ENCODE data around the gene GRM5.
"Not testable (repeated sequence)": the region's sequence is repeated elsewhere in the genome, so short reads cannot be mapped to it uniquely, and the experiment has no call there.

Gene GRM5

GRCh38 chr11:88950975-88951374 is 114.8 kb downstream of the GRM5 start:
- Histone ChIP-seq H3K9me2 (ENCODE audit: low read depth, low read length) (no peaks in the 10 kb centered on the region), H3K27me3 (ENCODE audit: insufficient read depth, low read length) (no peaks in the 10 kb centered on the region), H3K9me3 (ENCODE audit: low read length) (no peaks in the 10 kb centered on the region), H2AFZ (ENCODE audit: low read length) (no peak overlapping the region), H3K79me2 (ENCODE audit: insufficient read depth, low read length) (no peaks in the 10 kb centered on the region), H3K36me3 (ENCODE audit: insufficient read depth, low read length) (no peaks in the 10 kb centered on the region), H3K4me2 (ENCODE audit: low read length) (no peak overlapping the region), H3F3A (ENCODE audit: insufficient read depth, low read length) (no peaks in the 10 kb centered on the region), H3K4me3 (ENCODE audit: low read depth, low read length, poor library complexity, severe bottlenecking) (no peak overlapping the region), H3K27ac (ENCODE audit: low read depth, low read length, poor library complexity, severe bottlenecking) (no peak overlapping the region), H4K20me1 (ENCODE audit: insufficient read depth, low read length) (no peaks in the 10 kb centered on the region), H3K9ac (ENCODE audit: low read length) (no peak overlapping the region), H3K4me1 (ENCODE audit: insufficient read depth, low read length, severe bottlenecking) (no peaks in the 10 kb centered on the region)
- TF ChIP-seq EZH2 (IDR thresholded peaks at IDR 0.05; ENCODE audit: borderline replicate concordance, low read length) (no peak), CTCF (IDR thresholded peaks at IDR 0.05; ENCODE audit: low read length) (no peak)

DNA sequence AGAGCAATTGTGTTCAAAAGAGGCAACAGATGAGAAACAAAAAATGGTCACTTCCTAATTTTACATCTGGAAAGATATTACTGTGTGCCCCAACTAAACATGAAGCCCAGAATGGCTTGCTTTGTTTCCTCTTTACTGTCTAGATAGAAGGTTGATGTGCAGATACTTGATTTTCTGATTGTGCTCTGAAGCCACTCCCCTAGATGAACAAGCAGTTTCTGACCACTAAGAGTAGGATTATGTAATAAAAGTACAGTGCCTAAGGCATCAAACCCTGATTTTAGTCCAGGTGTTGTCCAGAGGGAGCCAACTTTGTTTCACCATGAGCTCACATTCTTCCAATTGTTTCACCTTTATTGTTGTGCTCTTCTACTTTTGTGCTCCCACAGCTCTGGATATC is 116.9 kb downstream of the GRM5 start:
- not testable (repeated sequence) for H3K9me3 ChIP-seq (ENCODE audit: low read length); H3K36me3 ChIP-seq (ENCODE audit: insufficient read depth, low read length); H2AFZ ChIP-seq (ENCODE audit: low read length); H3K9ac ChIP-seq (ENCODE audit: low read length); H3F3A ChIP-seq (ENCODE audit: insufficient read depth, low read length); H4K20me1 ChIP-seq (ENCODE audit: insufficient read depth, low read length); H3K79me2 ChIP-seq (ENCODE audit: insufficient read depth, low read length); H3K4me1 ChIP-seq (ENCODE audit: insufficient read depth, low read length, severe bottlenecking); H3K4me3 ChIP-seq (ENCODE audit: low read depth, low read length, poor library complexity, severe bottlenecking); H3K27ac ChIP-seq (ENCODE audit: low read depth, low read length, poor library complexity, severe bottlenecking); H3K9me2 ChIP-seq (ENCODE audit: low read depth, low read length); H3K27me3 ChIP-seq (ENCODE audit: insufficient read depth, low read length); H3K4me2 ChIP-seq (ENCODE audit: low read length)

DNA sequence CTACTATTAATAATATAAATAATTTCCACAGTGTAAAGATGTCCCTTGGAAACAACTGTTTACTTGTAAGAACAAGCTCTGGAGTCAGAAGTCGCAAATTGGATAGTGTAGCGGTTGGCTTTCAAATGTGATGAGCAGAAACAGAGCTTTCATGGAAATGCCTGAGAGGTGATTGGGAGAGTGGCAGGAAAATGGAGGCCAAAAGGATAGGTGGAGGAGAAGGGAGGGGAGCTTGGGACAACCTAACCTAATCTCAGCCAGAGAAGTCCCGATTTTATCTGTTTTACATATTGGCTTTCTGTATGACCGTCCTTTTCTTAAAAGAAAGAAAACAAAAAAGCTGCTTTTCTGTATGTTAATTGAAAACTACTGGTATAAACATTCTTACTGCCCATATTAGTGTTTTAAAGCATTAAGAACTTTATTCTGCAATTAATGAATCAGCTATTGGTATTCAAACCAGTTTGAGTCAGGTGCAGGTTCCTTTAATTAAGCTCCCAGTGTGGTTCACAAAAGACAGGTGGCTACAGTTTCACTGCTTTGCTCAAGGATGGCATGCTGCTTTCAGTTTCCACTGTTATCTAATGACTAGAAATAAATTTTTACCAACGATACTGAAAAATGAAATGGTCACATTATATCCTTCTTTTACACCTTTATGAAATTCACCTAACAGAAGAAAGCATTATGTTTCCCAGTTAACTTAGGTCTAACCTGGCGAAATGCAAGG is 117.8 kb downstream of the GRM5 start:
- H4K20me1 ChIP-seq (ENCODE audit: insufficient read depth, low read length); H3K36me3 ChIP-seq (ENCODE audit: insufficient read depth, low read length); H3F3A ChIP-seq (ENCODE audit: insufficient read depth, low read length); H3K4me3 ChIP-seq (ENCODE audit: low read depth, low read length, poor library complexity, severe bottlenecking); H3K4me2 ChIP-seq (ENCODE audit: low read length); H3K79me2 ChIP-seq (ENCODE audit: insufficient read depth, low read length); H3K9me2 ChIP-seq (ENCODE audit: low read depth, low read length); H3K9ac ChIP-seq (ENCODE audit: low read length); H2AFZ ChIP-seq (ENCODE audit: low read length); H3K4me1 ChIP-seq (ENCODE audit: insufficient read depth, low read length, severe bottlenecking); H3K9me3 ChIP-seq (ENCODE audit: low read length); H3K27ac ChIP-seq (ENCODE audit: low read depth, low read length, poor library complexity, severe bottlenecking); H3K27me3 ChIP-seq (ENCODE audit: insufficient read depth, low read length): not testable (repeated sequence)

DNA sequence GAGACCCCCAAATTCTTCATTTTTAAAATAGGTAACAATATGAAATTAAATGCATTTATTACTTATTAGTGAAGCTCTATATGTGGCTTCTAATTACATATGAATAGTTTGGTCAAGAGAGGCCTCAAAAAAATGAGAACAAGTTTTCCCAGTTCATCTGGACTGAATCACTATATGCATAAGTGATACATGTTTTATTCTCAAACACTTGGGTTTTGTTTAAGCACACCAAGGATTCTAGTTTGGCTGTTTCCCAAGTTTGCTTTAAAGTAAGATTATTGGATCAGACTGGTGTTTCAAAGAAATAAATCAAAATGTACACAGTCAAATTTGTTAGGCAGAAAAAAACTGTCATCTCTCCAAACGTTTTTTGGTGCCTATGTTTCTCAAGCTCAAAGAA is 136.1 kb downstream of the GRM5 start:
- not testable (repeated sequence) for H3K9me2 ChIP-seq (ENCODE audit: low read depth, low read length); H3K36me3 ChIP-seq (ENCODE audit: insufficient read depth, low read length); H3K9ac ChIP-seq (ENCODE audit: low read length); H3K27ac ChIP-seq (ENCODE audit: low read depth, low read length, poor library complexity, severe bottlenecking); H3K27me3 ChIP-seq (ENCODE audit: insufficient read depth, low read length); H4K20me1 ChIP-seq (ENCODE audit: insufficient read depth, low read length); H3K4me2 ChIP-seq (ENCODE audit: low read length); H2AFZ ChIP-seq (ENCODE audit: low read length); H3K79me2 ChIP-seq (ENCODE audit: insufficient read depth, low read length); H3K4me1 ChIP-seq (ENCODE audit: insufficient read depth, low read length, severe bottlenecking); H3K4me3 ChIP-seq (ENCODE audit: low read depth, low read length, poor library complexity, severe bottlenecking); H3K9me3 ChIP-seq (ENCODE audit: low read length); H3F3A ChIP-seq (ENCODE audit: insufficient read depth, low read length)

- H2AFZ ChIP-seq (ENCODE audit: low read length); H4K20me1 ChIP-seq (ENCODE audit: insufficient read depth, low read length); H3K4me2 ChIP-seq (ENCODE audit: low read length); H3K9me2 ChIP-seq (ENCODE audit: low read depth, low read length); H3K36me3 ChIP-seq (ENCODE audit: insufficient read depth, low read length); H3K4me3 ChIP-seq (ENCODE audit: low read depth, low read length, poor library complexity, severe bottlenecking); H3K79me2 ChIP-seq (ENCODE audit: insufficient read depth, low read length); H3K27ac ChIP-seq (ENCODE audit: low read depth, low read length, poor library complexity, severe bottlenecking); H3K9me3 ChIP-seq (ENCODE audit: low read length); H3F3A ChIP-seq (ENCODE audit: insufficient read depth, low read length); H3K4me1 ChIP-seq (ENCODE audit: insufficient read depth, low read length, severe bottlenecking); H3K27me3 ChIP-seq (ENCODE audit: insufficient read depth, low read length); H3K9ac ChIP-seq (ENCODE audit: low read length): not testable (repeated sequence)
Measured at GRCh38 chr11:88917065-88917464, 148.7 kb downstream of the GRM5 start.
